Fibroblast of the aortic adventitia (primary cell): ENCODE measurements around the gene MARCHF11. TPM values are rescaled to one million over a fixed set of nuclear protein-coding genes. Genes with fewer than 3 reads are reported as not detected.

Experiments used
- DNase-seq: peaks from one replicate; pipeline ENCODE4 v3.0.0-alpha.2; 2010; ENCODE audit warnings: low read depth
- H3K4me3 ChIP-seq: 2 replicates; pipeline ENCODE4 v1.5.1; 2011; ENCODE audit warnings: low read depth, mild to moderate bottlenecking, control low read depth, low read length, moderate library complexity
- total RNA-seq: library from RNA; depleted of rRNA; stranded (reverse); fragments of >200 nt; gene quantifications from 2 replicates; pipeline ENCODE4 v1.2.3, GENCODE V29; 2012; ENCODE audit warnings: low replicate concordance
- TF ChIP-seq, protein P1 (sequence below): IDR thresholded peaks from 2 replicates; pipeline ENCODE4 v1.5.1; 2011; ENCODE audit warnings: mild to moderate bottlenecking, low read length, control low read depth, inconsistent platforms; ENCODE audit not compliant: insufficient read depth

The MARCHF11 gene
- total RNA-seq, 1 donor: not detected

- DNase-seq: no peak
- TF ChIP-seq, protein P1, sequence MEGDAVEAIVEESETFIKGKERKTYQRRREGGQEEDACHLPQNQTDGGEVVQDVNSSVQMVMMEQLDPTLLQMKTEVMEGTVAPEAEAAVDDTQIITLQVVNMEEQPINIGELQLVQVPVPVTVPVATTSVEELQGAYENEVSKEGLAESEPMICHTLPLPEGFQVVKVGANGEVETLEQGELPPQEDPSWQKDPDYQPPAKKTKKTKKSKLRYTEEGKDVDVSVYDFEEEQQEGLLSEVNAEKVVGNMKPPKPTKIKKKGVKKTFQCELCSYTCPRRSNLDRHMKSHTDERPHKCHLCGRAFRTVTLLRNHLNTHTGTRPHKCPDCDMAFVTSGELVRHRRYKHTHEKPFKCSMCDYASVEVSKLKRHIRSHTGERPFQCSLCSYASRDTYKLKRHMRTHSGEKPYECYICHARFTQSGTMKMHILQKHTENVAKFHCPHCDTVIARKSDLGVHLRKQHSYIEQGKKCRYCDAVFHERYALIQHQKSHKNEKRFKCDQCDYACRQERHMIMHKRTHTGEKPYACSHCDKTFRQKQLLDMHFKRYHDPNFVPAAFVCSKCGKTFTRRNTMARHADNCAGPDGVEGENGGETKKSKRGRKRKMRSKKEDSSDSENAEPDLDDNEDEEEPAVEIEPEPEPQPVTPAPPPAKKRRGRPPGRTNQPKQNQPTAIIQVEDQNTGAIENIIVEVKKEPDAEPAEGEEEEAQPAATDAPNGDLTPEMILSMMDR: no peak
- H3K4me3 ChIP-seq: no peak overlapping the region
Measured at GRCh38 chr5:16066320-16066719, 113.3 kb downstream of the MARCHF11 start.

DNA sequence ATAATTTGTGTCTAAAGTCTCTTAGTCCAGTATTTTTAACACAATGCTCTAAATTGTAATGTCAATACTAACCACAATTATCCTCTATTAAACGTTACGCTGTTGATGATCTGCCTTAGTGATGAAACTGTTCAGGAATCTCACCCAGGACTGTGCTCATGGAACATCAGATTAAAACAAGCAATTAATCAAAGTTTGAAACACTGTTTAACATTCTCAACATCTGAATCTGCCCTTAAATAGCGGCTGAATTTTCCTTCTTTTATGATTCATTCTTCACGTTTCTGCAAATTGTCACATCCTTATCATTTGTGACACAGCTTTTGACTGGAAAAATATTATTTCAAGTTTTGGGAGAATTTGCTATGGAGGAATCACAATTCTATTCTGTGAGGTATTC, 113.8 kb downstream of the MARCHF11 start:
- no peak for DNase-seq
- TF ChIP-seq, protein P1: no peak

GRCh38 chr5:16064135-16064893, 115.3 kb downstream of the MARCHF11 start:
- TF ChIP-seq, protein P1: no peak
- H3K4me3 ChIP-seq: no peak overlapping the region
- no peak for DNase-seq

More for the DNA sequence above, 113.8 kb downstream of the MARCHF11 start:
- H3K4me3 ChIP-seq: no peak overlapping the region

- no peak for DNase-seq
- H3K4me3 ChIP-seq: no peak overlapping the region
- TF ChIP-seq, protein P1: no peak
Measured at GRCh38 chr5:16061163-16061562, 118.4 kb downstream of the MARCHF11 start.

DNA sequence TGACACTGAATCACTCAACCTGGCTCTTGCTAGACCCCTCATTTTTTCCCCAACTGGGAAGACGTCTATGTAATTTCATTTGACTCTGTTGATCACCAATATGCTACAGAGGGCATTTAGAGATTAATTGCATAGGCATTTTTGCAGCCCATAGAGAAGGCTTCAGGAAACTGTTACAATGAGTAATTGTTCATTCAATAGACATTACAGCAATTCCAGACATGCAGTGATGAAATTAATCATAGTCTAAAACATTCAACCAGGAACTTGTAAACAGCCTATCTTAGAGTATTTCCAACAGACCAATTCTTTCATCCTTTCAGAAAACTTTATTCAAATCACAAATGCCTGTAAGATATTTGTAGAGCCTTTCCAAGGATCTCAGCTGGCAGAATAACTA, 122.3 kb downstream of the MARCHF11 start:
- H3K4me3 ChIP-seq: no peak overlapping the region
- no peak for DNase-seq
- TF ChIP-seq, protein P1: no peak

DNA sequence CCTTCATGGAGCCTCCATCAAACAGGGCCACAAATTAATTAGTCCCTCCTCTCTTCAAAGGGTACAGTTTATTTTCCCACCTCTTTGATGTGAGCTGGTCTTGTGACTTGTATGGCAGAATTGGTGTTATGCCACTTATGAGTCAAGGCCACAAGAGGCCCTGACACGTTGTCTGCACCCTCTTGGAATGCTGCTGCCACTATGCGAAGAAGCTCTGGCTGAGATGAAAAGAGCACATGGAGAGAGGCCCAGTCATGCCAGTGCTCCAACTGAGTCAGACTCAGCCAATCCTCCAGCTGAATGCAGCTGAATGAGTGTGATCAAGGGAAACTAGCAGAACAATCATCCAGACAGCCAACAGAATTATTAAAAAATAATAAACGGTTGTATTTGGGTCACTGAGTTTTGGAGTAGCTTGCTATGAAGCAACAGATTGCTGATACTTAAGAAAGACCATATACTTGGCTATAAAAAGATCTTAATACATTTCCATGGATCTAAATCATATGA, 128.3 kb downstream of the MARCHF11 start:
- TF ChIP-seq, protein P1: no peak
- no peak overlapping the region for H3K4me3 ChIP-seq
- DNase-seq: no peak
